HFFc6 (cell line): ENCODE measurements around the gene SLC51B. TPM values are rescaled to one million over a fixed set of nuclear protein-coding genes. Genes with fewer than 3 reads are reported as not detected.
A peak's percentile ranks its signal among the peaks of the same experiment; 100 is the strongest.
"Not testable (repeated sequence)": the region's sequence is repeated elsewhere in the genome, so short reads cannot be mapped to it uniquely, and the experiment has no call there.

ENCODE experiments used
- DNase-seq: peaks from one replicate; pipeline ENCODE4 v3.0.0-alpha.2; 2018
- H3K27ac Mint-ChIP-seq: 2 replicates; pipeline ENCODE4 v1.8.0; 2020; ENCODE audit warnings: mild to moderate bottlenecking, mixed read lengths
- H3K27me3 Mint-ChIP-seq: 2 replicates; pipeline ENCODE4 v1.8.0; 2021; ENCODE audit warnings: mild to moderate bottlenecking, moderate library complexity, mixed read lengths; ENCODE audit not compliant: insufficient read depth
- H3K36me3 Mint-ChIP-seq: 2 replicates; pipeline ENCODE4 v1.8.0; 2021; ENCODE audit warnings: low read depth, mixed read lengths
- H3K4me1 Mint-ChIP-seq: 2 replicates; pipeline ENCODE4 v1.8.0; 2020; ENCODE audit warnings: low read depth, mixed read lengths
- H3K4me3 Mint-ChIP-seq: 2 replicates; pipeline ENCODE4 v1.8.0; 2020; ENCODE audit warnings: mild to moderate bottlenecking, moderate library complexity, mixed read lengths
- H3K9me3 Mint-ChIP-seq: 2 replicates; pipeline ENCODE4 v1.8.0; 2020; ENCODE audit warnings: mild to moderate bottlenecking, mixed read lengths
- total RNA-seq, 6 experiments: library from RNA; stranded (reverse); fragmentation: NEBNext Ultra II Directional; extraction: Animal tissue kit (Norgen Biotek cat#: 25700); gene quantifications; 2 replicates in 1 of 6; 3 replicates in 5 of 6; pipeline ENCODE4 v1.2.3, GENCODE V29; 2021
- TF ChIP-seq, protein P1 (sequence below): fragments of 200-600 bp; sonication (generic); IDR thresholded peaks from 2 replicates; pipeline ENCODE4 v1.5.0; 2021; ENCODE audit warnings: antibody characterized with exemption, mild to moderate bottlenecking

SLC51B gene
- total RNA-seq, 6 experiments from 2014 or later: not detected

GRCh38 chr15:65008983-65009382 is 36.2 kb upstream of the SLC51B start:
- Mint-ChIP-seq H3K9me3 (peaks cover 9% of the 10 kb centered on the region), H3K4me1 (no peaks in the 10 kb centered on the region), H3K4me3 (no peak overlapping the region), H3K36me3 (peaks cover 15% of the 10 kb centered on the region), H3K27me3 (no peaks in the 10 kb centered on the region), H3K27ac (no peak overlapping the region)
- TF ChIP-seq, protein P1, sequence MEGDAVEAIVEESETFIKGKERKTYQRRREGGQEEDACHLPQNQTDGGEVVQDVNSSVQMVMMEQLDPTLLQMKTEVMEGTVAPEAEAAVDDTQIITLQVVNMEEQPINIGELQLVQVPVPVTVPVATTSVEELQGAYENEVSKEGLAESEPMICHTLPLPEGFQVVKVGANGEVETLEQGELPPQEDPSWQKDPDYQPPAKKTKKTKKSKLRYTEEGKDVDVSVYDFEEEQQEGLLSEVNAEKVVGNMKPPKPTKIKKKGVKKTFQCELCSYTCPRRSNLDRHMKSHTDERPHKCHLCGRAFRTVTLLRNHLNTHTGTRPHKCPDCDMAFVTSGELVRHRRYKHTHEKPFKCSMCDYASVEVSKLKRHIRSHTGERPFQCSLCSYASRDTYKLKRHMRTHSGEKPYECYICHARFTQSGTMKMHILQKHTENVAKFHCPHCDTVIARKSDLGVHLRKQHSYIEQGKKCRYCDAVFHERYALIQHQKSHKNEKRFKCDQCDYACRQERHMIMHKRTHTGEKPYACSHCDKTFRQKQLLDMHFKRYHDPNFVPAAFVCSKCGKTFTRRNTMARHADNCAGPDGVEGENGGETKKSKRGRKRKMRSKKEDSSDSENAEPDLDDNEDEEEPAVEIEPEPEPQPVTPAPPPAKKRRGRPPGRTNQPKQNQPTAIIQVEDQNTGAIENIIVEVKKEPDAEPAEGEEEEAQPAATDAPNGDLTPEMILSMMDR: peak; percentile 29; the same call in 1 of the 2 replicates
- DNase-seq: no peak

GRCh38 chr15:65011198-65011597 is 34.0 kb upstream of the SLC51B start:
- not testable (repeated sequence) for H3K27ac Mint-ChIP-seq, H3K4me3 Mint-ChIP-seq, DNase-seq, H3K4me1 Mint-ChIP-seq, H3K27me3 Mint-ChIP-seq
- peaks cover 32% of the 10 kb centered on the region for H3K36me3 Mint-ChIP-seq
- peaks cover 11% of the 10 kb centered on the region for H3K9me3 Mint-ChIP-seq

DNA sequence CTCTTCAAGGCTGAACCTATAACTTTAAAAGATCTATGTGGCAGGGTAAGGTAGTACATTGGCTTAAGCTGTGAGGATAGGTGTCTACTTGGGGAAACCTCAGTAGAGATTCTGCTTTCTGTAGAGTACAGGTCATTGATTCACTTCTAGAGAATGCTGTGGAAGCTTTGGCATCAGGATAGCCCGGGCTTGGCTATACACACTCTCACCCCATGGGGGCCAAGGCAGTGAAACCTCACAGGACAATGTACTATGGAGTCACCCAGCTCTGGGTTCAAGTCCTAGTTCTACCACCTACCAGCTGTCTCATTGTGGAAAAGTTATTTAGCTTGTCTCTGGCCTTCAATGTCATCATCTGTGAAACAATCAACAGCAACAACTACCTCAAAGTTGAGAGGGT is 24.8 kb upstream of the SLC51B start:
- Mint-ChIP-seq H3K36me3 (peaks cover 22% of the 10 kb centered on the region), H3K9me3 (no peaks in the 10 kb centered on the region), H3K27ac (no peak overlapping the region), H3K4me1 (peaks cover 6% of the 10 kb centered on the region), H3K4me3 (no peak overlapping the region), H3K27me3 (no peaks in the 10 kb centered on the region)
- DNase-seq: no peak
- TF ChIP-seq, protein P1: no peak

DNA sequence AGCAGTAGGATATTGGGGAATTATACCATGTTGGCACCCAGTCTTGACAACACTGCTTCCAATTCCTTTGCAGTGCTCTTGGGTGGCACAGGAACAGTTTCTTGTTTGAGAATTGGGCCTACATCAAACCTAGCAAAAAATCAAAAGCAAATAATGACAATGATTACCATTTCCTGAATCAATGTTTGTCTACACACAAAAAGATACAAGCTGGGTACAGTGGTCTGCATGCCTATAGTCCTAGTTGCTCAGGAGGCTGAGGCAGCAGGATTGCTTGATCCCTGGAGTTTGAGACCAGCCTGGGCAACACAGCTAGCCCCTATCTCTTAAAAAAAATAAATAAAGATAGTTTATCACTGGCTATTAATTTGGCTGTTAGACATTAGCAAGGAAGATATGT is 23.7 kb upstream of the SLC51B start:
- Mint-ChIP-seq H3K4me3 (no peak overlapping the region), H3K9me3 (no peaks in the 10 kb centered on the region), H3K27ac (no peak overlapping the region), H3K36me3 (peaks cover 24% of the 10 kb centered on the region), H3K4me1 (peaks cover 6% of the 10 kb centered on the region), H3K27me3 (no peaks in the 10 kb centered on the region; the same call in 1 of the 2 replicates)
- TF ChIP-seq, protein P1: no peak
- DNase-seq: no peak

DNA sequence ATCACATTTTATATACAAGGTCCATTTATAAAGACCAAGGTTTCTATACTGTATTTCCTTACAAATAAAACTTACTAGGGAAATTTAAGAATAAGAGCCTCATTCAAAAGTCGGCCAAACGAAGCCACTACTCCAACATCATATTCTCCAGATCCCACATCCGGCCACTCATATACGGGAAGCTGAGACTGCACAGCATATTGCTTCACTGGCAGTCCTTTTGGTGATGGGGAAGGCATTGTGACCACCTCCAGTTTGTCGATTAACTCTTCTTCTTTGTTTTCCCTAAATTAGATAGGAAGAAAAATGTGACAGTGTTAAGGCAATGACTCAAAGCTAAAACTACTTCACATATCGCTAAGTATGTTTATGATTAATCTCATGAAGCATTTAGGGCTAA is 18.4 kb upstream of the SLC51B start:
- TF ChIP-seq, protein P1: no peak
- Mint-ChIP-seq H3K27ac (no peak overlapping the region), H3K36me3 (peaks cover 14% of the 10 kb centered on the region; the same call in 1 of the 2 replicates), H3K9me3 (no peaks in the 10 kb centered on the region), H3K27me3 (peaks cover 1% of the 10 kb centered on the region), H3K4me1 (peaks cover 11% of the 10 kb centered on the region), H3K4me3 (no peak overlapping the region)
- DNase-seq: no peak

DNA sequence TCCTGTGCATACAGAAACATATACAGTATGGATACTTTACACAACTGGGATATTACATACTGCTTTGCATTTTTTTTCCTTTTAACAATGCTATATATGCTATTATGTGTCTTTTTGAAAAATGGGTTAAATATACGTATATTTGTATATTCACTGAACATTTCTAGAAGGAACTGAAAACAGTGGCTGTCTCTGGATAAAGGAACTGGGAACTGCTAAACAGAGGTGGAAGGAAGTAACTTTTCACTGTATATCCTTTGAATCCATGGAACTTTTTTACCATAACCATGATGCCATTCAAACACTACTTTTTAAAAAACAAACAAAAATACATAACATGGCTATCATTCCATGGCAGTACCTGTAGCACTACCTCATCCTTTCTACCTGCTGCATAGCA is 17.6 kb upstream of the SLC51B start:
- no peak for DNase-seq
- peaks cover 14% of the 10 kb centered on the region; the same call in 1 of the 2 replicates for H3K36me3 Mint-ChIP-seq
- peaks cover 1% of the 10 kb centered on the region for H3K27me3 Mint-ChIP-seq
- H3K4me3 Mint-ChIP-seq: peak overlapping the region; percentile 93; the same call in 1 of the 2 replicates
- peak overlapping the region; percentile 13; the same call in 1 of the 2 replicates for H3K27ac Mint-ChIP-seq
- H3K9me3 Mint-ChIP-seq: no peaks in the 10 kb centered on the region
- TF ChIP-seq, protein P1: no peak
- H3K4me1 Mint-ChIP-seq: peaks cover 18% of the 10 kb centered on the region
